Body of pancreas (tissue), 4 donors: ENCODE results near the gene NUP93.

ENCODE experiments used
- POLR2A ChIP-seq, 3 donors: fragments of 450-650 bp; IDR thresholded peaks; one replicate each; pipeline ENCODE4 v1.6.1; 2016; ENCODE audit warnings: antibody characterized with exemption in 3 of 3, mild to moderate bottlenecking in 2 of 3
- TF ChIP-seq, protein P1 (sequence below), 7 experiments: fragments of 450-650 bp in 4 of 7; fragments of 200-600 bp in 3 of 7; sonication (generic) in 3 of 7; IDR thresholded peaks; one replicate each; pipeline ENCODE4 v1.5.1; 2016 to 2019; ENCODE audit warnings: antibody characterized with exemption in 7 of 7

DNA sequence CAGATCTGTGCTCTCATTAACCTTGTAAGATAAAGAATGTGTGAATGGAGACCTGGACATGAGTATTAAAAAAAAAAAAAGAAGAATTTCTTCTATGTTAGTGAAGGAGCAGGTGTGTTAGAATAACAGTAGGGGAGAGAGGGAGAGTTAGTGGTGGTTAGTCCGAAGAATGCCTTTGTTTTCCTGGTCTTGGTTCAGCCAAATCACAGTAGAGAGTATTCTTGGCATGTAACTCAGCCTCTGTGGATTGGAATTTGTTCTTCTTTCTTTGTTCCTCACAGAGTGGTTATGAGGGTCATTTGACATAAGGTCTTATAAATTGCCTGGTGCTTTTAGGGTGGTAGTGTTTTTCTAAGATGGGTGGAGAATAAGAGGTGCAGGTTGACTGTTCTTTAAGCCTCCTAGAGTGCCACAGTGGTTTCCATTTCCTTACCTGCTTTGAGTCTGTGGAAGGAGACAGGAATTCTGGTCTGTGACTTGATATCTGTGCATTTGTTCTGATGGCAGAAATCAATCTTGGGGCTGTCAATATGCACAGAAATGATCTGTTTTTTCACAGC is 17.6 kb downstream of the NUP93 start:
- TF ChIP-seq, protein P1, sequence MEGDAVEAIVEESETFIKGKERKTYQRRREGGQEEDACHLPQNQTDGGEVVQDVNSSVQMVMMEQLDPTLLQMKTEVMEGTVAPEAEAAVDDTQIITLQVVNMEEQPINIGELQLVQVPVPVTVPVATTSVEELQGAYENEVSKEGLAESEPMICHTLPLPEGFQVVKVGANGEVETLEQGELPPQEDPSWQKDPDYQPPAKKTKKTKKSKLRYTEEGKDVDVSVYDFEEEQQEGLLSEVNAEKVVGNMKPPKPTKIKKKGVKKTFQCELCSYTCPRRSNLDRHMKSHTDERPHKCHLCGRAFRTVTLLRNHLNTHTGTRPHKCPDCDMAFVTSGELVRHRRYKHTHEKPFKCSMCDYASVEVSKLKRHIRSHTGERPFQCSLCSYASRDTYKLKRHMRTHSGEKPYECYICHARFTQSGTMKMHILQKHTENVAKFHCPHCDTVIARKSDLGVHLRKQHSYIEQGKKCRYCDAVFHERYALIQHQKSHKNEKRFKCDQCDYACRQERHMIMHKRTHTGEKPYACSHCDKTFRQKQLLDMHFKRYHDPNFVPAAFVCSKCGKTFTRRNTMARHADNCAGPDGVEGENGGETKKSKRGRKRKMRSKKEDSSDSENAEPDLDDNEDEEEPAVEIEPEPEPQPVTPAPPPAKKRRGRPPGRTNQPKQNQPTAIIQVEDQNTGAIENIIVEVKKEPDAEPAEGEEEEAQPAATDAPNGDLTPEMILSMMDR (IDR thresholded peaks at IDR 0.05), result no peak
- TF ChIP-seq POLR2A (IDR thresholded peaks at IDR 0.05), result no peak
